ENCODE data around the gene FST. TPM values are rescaled to one million over a fixed set of nuclear protein-coding genes. Genes with fewer than 3 reads are reported as not detected.

FST gene, protein sequence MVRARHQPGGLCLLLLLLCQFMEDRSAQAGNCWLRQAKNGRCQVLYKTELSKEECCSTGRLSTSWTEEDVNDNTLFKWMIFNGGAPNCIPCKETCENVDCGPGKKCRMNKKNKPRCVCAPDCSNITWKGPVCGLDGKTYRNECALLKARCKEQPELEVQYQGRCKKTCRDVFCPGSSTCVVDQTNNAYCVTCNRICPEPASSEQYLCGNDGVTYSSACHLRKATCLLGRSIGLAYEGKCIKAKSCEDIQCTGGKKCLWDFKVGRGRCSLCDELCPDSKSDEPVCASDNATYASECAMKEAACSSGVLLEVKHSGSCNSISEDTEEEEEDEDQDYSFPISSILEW
- 1 to 10 TPM in 2 of 4 donors, under 1 TPM in 1, not detected in 1; 0.54 to 6.0 (median 2.1) TPM for polyA plus RNA-seq
- long read RNA-seq, donor 1, partial matches to known transcripts = 0 of 1 reads
- long read RNA-seq, donor 1, other reads (novel, unspliced or antisense) = 0 of 1 reads
- long read RNA-seq, donor 2 = 0 reads
- long read RNA-seq, donor 3 = 0 reads
- long read RNA-seq, donor 4, partial matches to known transcripts = 0 of 1 reads
- long read RNA-seq, donor 4, other reads (novel, unspliced or antisense) = 0 of 1 reads
- long read RNA-seq, donor 5 = 0 reads
- long read RNA-seq, donor 6 = 0 reads
- long read RNA-seq, donor 7, partial matches to known transcripts = 0 of 1 reads
- long read RNA-seq, donor 7, other reads (novel, unspliced or antisense) = 0 of 1 reads
- long read RNA-seq, donor 8 = 0 reads
- long read RNA-seq, donor 9 = 0 reads
- long read RNA-seq, donor 10, transcript FST-201 (6 exons, 2,519 nt) = major isoform, 14 of 21 reads
- long read RNA-seq, donor 10, partial matches to known transcripts = 5 of 21 reads
- long read RNA-seq, donor 10, other reads (novel, unspliced or antisense) = 0 of 21 reads

DNA sequence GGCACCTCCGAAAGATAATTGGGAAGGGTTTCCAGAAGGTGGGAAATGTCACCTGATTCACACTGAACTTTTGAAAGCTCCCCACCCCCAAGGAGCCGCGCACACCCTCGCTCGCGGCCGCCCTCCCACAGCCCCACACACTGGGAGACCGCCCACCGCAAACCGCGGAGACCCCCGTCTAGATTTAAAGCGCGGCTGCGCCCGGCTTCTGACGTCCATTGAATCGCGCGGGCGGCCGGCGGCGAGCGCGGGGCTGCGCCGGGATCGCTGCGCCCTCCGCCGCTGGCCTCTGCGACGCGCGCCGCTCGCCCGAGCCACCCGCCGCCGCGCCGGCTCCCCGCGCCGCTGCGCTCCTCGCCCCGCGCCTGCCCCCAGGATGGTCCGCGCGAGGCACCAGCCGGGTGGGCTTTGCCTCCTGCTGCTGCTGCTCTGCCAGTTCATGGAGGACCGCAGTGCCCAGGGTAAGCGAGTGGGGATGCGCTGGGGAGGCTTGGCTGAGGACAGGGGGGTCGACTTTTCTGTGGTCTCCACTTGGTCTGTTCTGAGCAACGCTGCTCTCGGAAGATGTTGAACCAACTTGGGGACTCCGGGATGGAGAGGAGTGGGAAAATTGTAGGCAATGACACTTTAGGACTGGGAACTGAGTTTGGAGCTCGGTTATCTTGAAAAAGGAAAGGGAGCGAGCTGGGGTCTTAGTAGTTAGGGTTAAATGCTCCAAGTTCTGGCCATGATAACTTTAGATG is at the start of gene FST:
Gene FST (plus strand): TSS at position 214 of the 743 bp plus-strand sequence. CDS start 163 bp downstream, at position 377.
- FAIRE-seq (no peak), DNase-seq (peak in 1 of 2 donors; percentile 60)
- peaks cover 3 to 47% (median 6%) of the 10 kb centered on the region in 3 donors for H3K27me3 ChIP-seq (ENCODE audit: control insufficient read depth in 3 of 3, insufficient read depth in 3 of 3, low read length in 3 of 3)
- peaks cover 0 to 10% (median 0%) of the 10 kb centered on the region in 3 donors for H3K4me1 ChIP-seq (ENCODE audit: control insufficient read depth in 3 of 3, insufficient read depth in 2 of 3, low read depth in 1 of 3, low read length in 2 of 3)
- 1 to 2% (median 2%) methylated on average over 50 to 64 of the region's 64 CpGs for WGBS, 3 donors
- peaks cover 0 to 2% (median 0%) of the 10 kb centered on the region in 3 donors for H3K36me3 ChIP-seq (ENCODE audit: control insufficient read depth in 3 of 3, insufficient read depth in 2 of 3, low read depth in 1 of 3, low read length in 3 of 3)
- no peaks in the 10 kb centered on the region for H3K9me3 ChIP-seq (ENCODE audit: control insufficient read depth in 2 of 2, insufficient read depth in 1 of 2, low read depth in 1 of 2, low read length in 1 of 2)
- H3K27ac ChIP-seq (ENCODE audit: low read depth in 1 of 3, low read length in 2 of 3) = peak within 1 kb of the TSS in 2 of 3 donors; percentile 48 to 80
- peak within 1 kb of the TSS; percentile 37 to 63 (median 40) for H3K4me3 ChIP-seq (ENCODE audit: low read depth in 1 of 3, low read length in 3 of 3)

DNA sequence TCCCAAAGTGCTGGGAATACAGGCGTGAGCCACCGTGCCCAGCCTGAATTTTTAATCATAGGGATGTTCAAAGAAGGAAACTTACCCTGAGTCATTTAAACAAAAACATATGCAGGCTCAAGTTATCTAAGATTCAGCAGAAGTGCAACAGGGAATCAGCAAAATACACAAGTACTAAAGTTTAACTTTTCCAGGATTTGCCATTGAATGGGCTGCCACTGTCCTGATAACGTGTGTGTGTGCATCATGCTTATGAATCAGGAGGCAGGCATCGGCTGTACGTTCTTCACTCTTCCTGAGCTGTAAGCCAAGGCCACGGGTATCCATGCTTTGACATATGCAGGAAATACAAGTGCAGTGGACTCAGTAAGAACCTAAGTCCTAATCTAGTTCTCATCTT is 48.8 kb upstream of the FST start:
- 82 to 90% (median 89%) methylated on average over 6 of the region's 6 CpGs for WGBS, 3 donors

DNA sequence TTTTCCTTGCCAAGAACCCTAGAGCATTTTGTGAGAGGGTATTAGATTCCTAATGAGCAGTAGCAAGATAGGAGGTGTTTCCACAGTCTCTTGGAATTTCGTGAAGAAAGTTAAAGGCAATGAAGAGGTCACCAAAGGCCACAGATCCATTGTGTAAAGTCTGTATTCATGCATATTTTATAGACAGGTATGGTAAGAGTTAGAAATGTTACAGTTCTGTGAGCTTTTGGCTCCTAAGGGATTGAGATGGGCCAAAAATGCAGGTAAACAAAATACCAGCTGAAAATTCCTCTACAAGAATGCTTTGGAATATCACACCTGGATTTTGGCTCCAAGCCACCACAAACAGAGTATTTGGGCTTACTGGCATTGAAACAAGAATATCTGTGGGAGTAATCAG is 47.4 kb upstream of the FST start:
- 12 to 47% (median 16%) methylated on average over 1 of the region's 1 CpG for WGBS, 3 donors
- Histone ChIP-seq H3K36me3 (ENCODE audit: control insufficient read depth in 3 of 3, insufficient read depth in 2 of 3, low read depth in 1 of 3, low read length in 3 of 3) (no peaks in the 10 kb centered on the region), H3K9me3 (ENCODE audit: control insufficient read depth in 2 of 2, insufficient read depth in 1 of 2, low read depth in 1 of 2, low read length in 1 of 2) (no peaks in the 10 kb centered on the region), H3K4me1 (ENCODE audit: control insufficient read depth in 3 of 3, insufficient read depth in 2 of 3, low read depth in 1 of 3, low read length in 2 of 3) (no peaks in the 10 kb centered on the region), H3K27ac (ENCODE audit: low read depth in 1 of 3, low read length in 2 of 3) (no peak overlapping the region), H3K4me3 (ENCODE audit: low read depth in 1 of 3, low read length in 3 of 3) (no peak overlapping the region), H3K27me3 (ENCODE audit: control insufficient read depth in 3 of 3, insufficient read depth in 3 of 3, low read length in 3 of 3) (no peaks in the 10 kb centered on the region)
- DNase-seq = no peak
- no peak for FAIRE-seq

More for the DNA sequence above, 48.8 kb upstream of the FST start:
- Histone ChIP-seq H3K27me3 (ENCODE audit: control insufficient read depth in 3 of 3, insufficient read depth in 3 of 3, low read length in 3 of 3) (no peaks in the 10 kb centered on the region), H3K4me3 (ENCODE audit: low read depth in 1 of 3, low read length in 3 of 3) (no peak overlapping the region), H3K4me1 (ENCODE audit: control insufficient read depth in 3 of 3, insufficient read depth in 2 of 3, low read depth in 1 of 3, low read length in 2 of 3) (no peaks in the 10 kb centered on the region), H3K27ac (ENCODE audit: low read depth in 1 of 3, low read length in 2 of 3) (no peak overlapping the region), H3K9me3 (ENCODE audit: control insufficient read depth in 2 of 2, insufficient read depth in 1 of 2, low read depth in 1 of 2, low read length in 1 of 2) (no peaks in the 10 kb centered on the region), H3K36me3 (ENCODE audit: control insufficient read depth in 3 of 3, insufficient read depth in 2 of 3, low read depth in 1 of 3, low read length in 3 of 3) (no peaks in the 10 kb centered on the region)
- FAIRE-seq (no peak), DNase-seq (no peak)

DNA sequence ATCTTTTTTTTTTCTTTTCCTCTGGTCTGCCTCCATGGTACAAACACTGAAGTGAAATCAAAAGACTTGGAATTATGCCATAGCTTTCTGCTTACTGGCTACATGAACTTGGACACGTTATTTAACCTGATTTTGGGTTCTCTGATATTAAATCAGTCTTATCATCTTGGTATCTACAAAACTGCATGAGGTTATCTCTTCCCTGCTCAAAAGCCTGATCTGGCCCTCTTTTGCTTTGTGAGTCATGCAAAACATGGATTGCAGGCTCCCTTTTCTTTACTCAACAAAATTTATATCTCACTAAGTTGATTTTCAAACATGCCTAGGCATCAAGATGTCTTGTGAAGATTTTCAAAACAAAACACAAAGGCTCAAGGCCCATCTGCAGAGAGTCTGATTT is 45.9 kb upstream of the FST start:
- H3K4me1 ChIP-seq (ENCODE audit: control insufficient read depth in 3 of 3, insufficient read depth in 2 of 3, low read depth in 1 of 3, low read length in 2 of 3) = no peaks in the 10 kb centered on the region
- no peak for FAIRE-seq
- 44 to 56% (median 47%) methylated on average over 1 of the region's 1 CpG for WGBS, 3 donors
- no peak overlapping the region for H3K27ac ChIP-seq (ENCODE audit: low read depth in 1 of 3, low read length in 2 of 3)
- no peaks in the 10 kb centered on the region for H3K27me3 ChIP-seq (ENCODE audit: control insufficient read depth in 3 of 3, insufficient read depth in 3 of 3, low read length in 3 of 3)
- H3K4me3 ChIP-seq (ENCODE audit: low read depth in 1 of 3, low read length in 3 of 3) = no peak overlapping the region
- no peak for DNase-seq
- H3K9me3 ChIP-seq (ENCODE audit: control insufficient read depth in 2 of 2, insufficient read depth in 1 of 2, low read depth in 1 of 2, low read length in 1 of 2) = no peaks in the 10 kb centered on the region
- H3K36me3 ChIP-seq (ENCODE audit: control insufficient read depth in 3 of 3, insufficient read depth in 2 of 3, low read depth in 1 of 3, low read length in 3 of 3) = no peaks in the 10 kb centered on the region

DNA sequence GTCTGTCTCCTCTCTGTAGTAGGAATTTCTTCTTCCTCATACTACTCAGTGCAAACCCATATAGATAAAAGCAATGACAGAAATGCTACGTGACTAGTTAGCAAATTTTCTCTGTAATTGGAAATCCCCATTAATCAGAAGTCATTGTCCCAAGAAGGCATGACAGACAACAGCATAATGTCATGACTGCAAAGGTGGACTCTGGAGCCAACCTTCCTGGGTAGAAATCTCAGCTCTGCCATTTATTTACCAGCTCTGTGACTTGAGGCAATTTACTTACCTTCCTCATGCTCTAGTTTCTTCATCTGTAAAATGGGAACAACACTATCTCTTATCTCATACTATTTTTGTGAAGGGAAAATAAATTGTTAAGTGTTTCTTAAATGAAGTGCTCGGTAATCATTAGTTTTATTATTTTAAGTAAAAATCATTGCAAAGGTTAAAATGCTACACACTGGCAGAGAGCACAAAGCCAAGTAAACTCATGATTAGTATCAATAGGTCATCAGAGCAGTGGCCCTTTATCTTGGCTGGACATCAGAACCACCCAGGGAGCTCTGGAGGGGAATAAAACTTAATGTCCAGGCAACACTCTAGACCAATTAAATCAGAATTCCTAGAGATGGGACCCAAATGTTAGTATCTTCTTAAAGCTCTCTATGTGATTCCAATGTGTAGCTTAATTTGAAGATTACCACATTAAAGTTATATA is 43.8 kb upstream of the FST start:
- Histone ChIP-seq H3K9me3 (ENCODE audit: control insufficient read depth in 2 of 2, insufficient read depth in 1 of 2, low read depth in 1 of 2, low read length in 1 of 2) (no peaks in the 10 kb centered on the region), H3K27ac (ENCODE audit: low read depth in 1 of 3, low read length in 2 of 3) (no peak overlapping the region), H3K27me3 (ENCODE audit: control insufficient read depth in 3 of 3, insufficient read depth in 3 of 3, low read length in 3 of 3) (no peaks in the 10 kb centered on the region), H3K4me1 (ENCODE audit: control insufficient read depth in 3 of 3, insufficient read depth in 2 of 3, low read depth in 1 of 3, low read length in 2 of 3) (no peaks in the 10 kb centered on the region), H3K4me3 (ENCODE audit: low read depth in 1 of 3, low read length in 3 of 3) (no peak overlapping the region), H3K36me3 (ENCODE audit: control insufficient read depth in 3 of 3, insufficient read depth in 2 of 3, low read depth in 1 of 3, low read length in 3 of 3) (no peaks in the 10 kb centered on the region)
- FAIRE-seq (no peak), DNase-seq (no peak)
- WGBS, 3 donors = 83 to 90% (median 84%) methylated on average over 2 of the region's 2 CpGs

DNA sequence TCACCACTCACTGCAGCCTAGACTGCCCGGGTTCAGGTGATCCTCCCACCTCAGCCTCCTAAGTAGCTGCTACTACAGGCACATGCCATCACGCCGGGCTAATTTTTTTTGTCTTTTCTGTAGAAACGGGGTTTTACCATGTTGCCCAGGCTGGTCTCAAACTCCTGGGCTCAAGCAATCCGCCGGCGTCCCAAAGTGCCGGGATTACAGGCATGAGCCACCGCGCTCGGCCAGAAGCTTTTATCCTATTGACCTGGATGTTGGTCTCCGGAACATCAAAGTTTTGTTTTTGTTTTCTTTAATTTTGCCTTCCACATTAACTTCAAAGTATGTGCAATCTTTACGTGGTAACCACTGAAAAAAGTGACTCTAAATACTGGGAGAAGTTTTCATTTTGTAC is 42.4 kb upstream of the FST start:
- FAIRE-seq = no peak
- Histone ChIP-seq H3K4me1 (ENCODE audit: control insufficient read depth in 3 of 3, insufficient read depth in 2 of 3, low read depth in 1 of 3, low read length in 2 of 3) (no peaks in the 10 kb centered on the region), H3K27ac (ENCODE audit: low read depth in 1 of 3, low read length in 2 of 3) (no peak overlapping the region), H3K9me3 (ENCODE audit: control insufficient read depth in 2 of 2, insufficient read depth in 1 of 2, low read depth in 1 of 2, low read length in 1 of 2) (no peaks in the 10 kb centered on the region), H3K36me3 (ENCODE audit: control insufficient read depth in 3 of 3, insufficient read depth in 2 of 3, low read depth in 1 of 3, low read length in 3 of 3) (no peaks in the 10 kb centered on the region), H3K27me3 (ENCODE audit: control insufficient read depth in 3 of 3, insufficient read depth in 3 of 3, low read length in 3 of 3) (no peaks in the 10 kb centered on the region), H3K4me3 (ENCODE audit: low read depth in 1 of 3, low read length in 3 of 3) (no peak overlapping the region)
- DNase-seq = no peak
- WGBS, 3 donors = 93 to 96% (median 95%) methylated on average over 13 of the region's 13 CpGs

DNA sequence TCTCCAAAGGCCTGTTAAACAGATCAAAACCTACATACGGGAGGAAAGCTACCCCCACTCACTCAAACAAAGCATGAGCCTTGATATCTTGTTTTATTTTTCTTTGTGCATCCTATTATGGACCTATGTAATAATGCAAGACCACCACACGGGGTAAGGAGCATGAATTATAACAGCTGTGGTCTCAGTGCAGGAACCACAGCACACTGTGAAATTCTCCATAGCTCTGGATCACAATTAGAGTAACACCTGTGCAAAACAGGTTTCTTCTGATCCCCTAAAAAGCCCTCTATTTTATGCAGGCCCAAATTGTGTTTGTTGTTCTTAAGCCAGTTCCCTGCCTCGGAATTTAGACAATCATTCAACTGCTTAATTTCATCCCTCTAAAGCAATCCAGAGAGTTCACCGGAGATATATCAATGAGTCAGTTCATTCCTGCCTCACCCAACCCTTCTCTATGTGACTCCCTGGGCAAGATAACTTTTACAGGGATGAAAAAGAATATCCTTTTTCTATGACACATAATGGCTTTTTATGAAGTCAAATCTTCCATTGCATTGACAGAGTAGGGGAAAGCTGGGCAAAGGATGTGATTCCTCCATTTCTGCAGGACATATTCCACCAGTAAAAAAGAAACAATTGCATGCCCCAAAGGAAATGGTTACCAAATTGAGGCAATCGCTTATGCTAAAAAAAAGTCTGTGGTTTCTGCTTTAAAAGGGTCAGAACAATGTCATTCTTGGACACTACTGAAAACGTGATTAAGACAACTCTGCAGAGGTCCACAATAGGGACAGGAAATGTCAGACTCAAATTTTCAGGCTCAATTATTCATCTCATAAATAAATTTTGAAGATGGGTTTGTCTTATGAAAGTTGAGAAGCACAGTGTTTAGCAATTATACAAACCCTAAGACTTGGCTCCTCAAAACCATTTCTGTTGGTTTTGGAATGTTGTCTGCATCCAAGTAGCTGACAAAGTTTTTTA is 41.6 kb upstream of the FST start:
- H3K36me3 ChIP-seq (ENCODE audit: control insufficient read depth in 3 of 3, insufficient read depth in 2 of 3, low read depth in 1 of 3, low read length in 3 of 3) = no peaks in the 10 kb centered on the region
- H3K4me1 ChIP-seq (ENCODE audit: control insufficient read depth in 3 of 3, insufficient read depth in 2 of 3, low read depth in 1 of 3, low read length in 2 of 3) = no peaks in the 10 kb centered on the region
- no peaks in the 10 kb centered on the region for H3K9me3 ChIP-seq (ENCODE audit: control insufficient read depth in 2 of 2, insufficient read depth in 1 of 2, low read depth in 1 of 2, low read length in 1 of 2)
- H3K27ac ChIP-seq (ENCODE audit: low read depth in 1 of 3, low read length in 2 of 3) = no peak overlapping the region
- FAIRE-seq = no peak
- no peaks in the 10 kb centered on the region for H3K27me3 ChIP-seq (ENCODE audit: control insufficient read depth in 3 of 3, insufficient read depth in 3 of 3, low read length in 3 of 3)
- WGBS, 3 donors = 63 to 79% (median 74%) methylated on average over 6 of the region's 6 CpGs
- DNase-seq = no peak
- H3K4me3 ChIP-seq (ENCODE audit: low read depth in 1 of 3, low read length in 3 of 3) = no peak overlapping the region
